A673 (cell line): ENCODE data around the gene SIRT7.

Experiments
- EZH2 ChIP-seq: fragments of 200-600 bp; sonication (generic); IDR thresholded peaks from 2 replicates; pipeline ENCODE4 v1.6.1; 2017; ENCODE audit warnings: borderline replicate concordance, low read depth, mild to moderate bottlenecking, mixed read lengths, antibody characterized with exemption, low read length; ENCODE audit not compliant: poor library complexity, severe bottlenecking
- TF ChIP-seq, protein P1 (sequence below): fragments of 300-800, 200-600 bp; sonication (generic); conservative IDR thresholded peaks from 2 replicates; pipeline ENCODE4 v1.5.1; 2017; ENCODE audit warnings: low read depth, mild to moderate bottlenecking, antibody characterized with exemption, low read length, moderate library complexity, mixed read lengths

DNA sequence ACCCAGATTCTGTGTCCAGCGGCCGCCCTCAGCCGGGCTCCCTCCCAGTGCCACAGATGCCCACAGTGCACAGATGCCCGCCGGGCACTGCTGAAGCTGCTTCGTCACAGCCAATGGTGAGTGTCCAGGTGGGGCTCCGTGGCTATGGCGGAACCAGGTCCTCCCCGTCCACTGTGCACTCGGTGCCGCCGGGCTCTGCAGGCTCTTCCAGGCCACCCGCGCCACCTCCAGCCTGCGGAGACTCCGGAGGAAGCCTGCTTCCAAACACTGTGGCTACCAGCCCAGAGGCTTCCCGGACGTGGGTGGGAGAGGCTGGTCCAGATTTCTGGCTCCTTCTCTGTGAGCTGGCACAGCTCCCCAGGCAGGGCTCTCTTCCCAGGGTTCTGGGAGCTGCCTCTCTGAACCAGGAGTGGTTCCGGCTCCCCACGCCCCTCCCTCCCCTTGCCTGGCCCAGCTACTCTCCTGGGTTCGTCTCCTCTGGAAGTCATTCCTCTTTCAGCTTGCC is 22.0 kb upstream of the SIRT7 start:
- TF ChIP-seq, protein P1, sequence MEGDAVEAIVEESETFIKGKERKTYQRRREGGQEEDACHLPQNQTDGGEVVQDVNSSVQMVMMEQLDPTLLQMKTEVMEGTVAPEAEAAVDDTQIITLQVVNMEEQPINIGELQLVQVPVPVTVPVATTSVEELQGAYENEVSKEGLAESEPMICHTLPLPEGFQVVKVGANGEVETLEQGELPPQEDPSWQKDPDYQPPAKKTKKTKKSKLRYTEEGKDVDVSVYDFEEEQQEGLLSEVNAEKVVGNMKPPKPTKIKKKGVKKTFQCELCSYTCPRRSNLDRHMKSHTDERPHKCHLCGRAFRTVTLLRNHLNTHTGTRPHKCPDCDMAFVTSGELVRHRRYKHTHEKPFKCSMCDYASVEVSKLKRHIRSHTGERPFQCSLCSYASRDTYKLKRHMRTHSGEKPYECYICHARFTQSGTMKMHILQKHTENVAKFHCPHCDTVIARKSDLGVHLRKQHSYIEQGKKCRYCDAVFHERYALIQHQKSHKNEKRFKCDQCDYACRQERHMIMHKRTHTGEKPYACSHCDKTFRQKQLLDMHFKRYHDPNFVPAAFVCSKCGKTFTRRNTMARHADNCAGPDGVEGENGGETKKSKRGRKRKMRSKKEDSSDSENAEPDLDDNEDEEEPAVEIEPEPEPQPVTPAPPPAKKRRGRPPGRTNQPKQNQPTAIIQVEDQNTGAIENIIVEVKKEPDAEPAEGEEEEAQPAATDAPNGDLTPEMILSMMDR: no peak
- no peak for TF ChIP-seq EZH2
